Heart left ventricle (tissue), 16 donors: ENCODE results near the gene ANK3. TPM values are rescaled to one million over a fixed set of nuclear protein-coding genes. Genes with fewer than 3 reads are reported as not detected.
A peak's percentile ranks its signal among the peaks of the same experiment; 100 is the strongest.

Experiments used
- ATAC-seq, 4 donors: fragments of 200-7000 bp; cut with Tn5 transposase; one replicate each; pipeline ENCODE4 v1.9.1; 2020 to 2022; ENCODE audit warnings: moderate library complexity in 4 of 4, mild to moderate bottlenecking in 3 of 4, moderate number of reproducible peaks in 1 of 4
- DNase-seq, 5 donors: peaks; one replicate each; pipeline ENCODE4 v3.0.0-alpha.2; 2020
- H3K27ac ChIP-seq, 12 donors: fragments of 200-600 bp; sonication (generic) in 4 of 12; one replicate each; pipeline versions ENCODE4 v1.5.0 to v1.8.0; 2016 to 2022; ENCODE audit warnings: mild to moderate bottlenecking in 2 of 12
- H3K27me3 ChIP-seq, 9 donors: fragments of 200-600 bp; sonication (generic) in 2 of 9; one replicate each; pipeline versions ENCODE4 v1.5.1 to v1.8.0; 2016 to 2022; ENCODE audit warnings: mild to moderate bottlenecking in 3 of 9
- H3K36me3 ChIP-seq, 9 donors: fragments of 200-600 bp; sonication (generic) in 2 of 9; one replicate each; pipeline versions ENCODE4 v1.5.0 to v1.8.0; 2018 to 2022; ENCODE audit warnings: mild to moderate bottlenecking in 2 of 9
- H3K4me1 ChIP-seq, 12 donors: fragments of 200-600 bp; sonication (generic) in 4 of 12; one replicate each; pipeline versions ENCODE4 v1.5.0 to v1.8.0; 2016 to 2022; ENCODE audit warnings: mild to moderate bottlenecking in 3 of 12
- H3K4me3 ChIP-seq, 12 donors: fragments of 200-600 bp; sonication (generic) in 4 of 12; one replicate each; pipeline versions ENCODE4 v1.5.0 to v1.8.0; 2017 to 2022; ENCODE audit warnings: mild to moderate bottlenecking in 9 of 12, moderate library complexity in 4 of 12
- H3K9me3 ChIP-seq, 12 donors: fragments of 200-600 bp; sonication (generic) in 4 of 12; one replicate each; pipeline versions ENCODE4 v1.5.0 to v1.8.0; 2016 to 2022; ENCODE audit warnings: mild to moderate bottlenecking in 1 of 12
- CTCF ChIP-seq, 12 donors: fragments of 200-600 bp; sonication (generic) in 4 of 12; IDR thresholded peaks; one replicate each; pipeline versions ENCODE4 v1.5.0 to v1.8.0; 2018 to 2022; ENCODE audit warnings: antibody characterized with exemption in 12 of 12, mild to moderate bottlenecking in 5 of 12
- POLR2A ChIP-seq, 2 donors: fragments of 450-650 bp; IDR thresholded peaks; one replicate each; pipeline ENCODE4 v1.6.1; 2017; ENCODE audit warnings: antibody characterized with exemption in 2 of 2, mild to moderate bottlenecking in 2 of 2, moderate library complexity in 2 of 2
- WGBS, 4 donors: extraction: QIAGEN DNeasy Blood & Tissue Kit in 2 of 4; methylation state at CpG; one replicate each; pipeline versions ENCODE4 v1.1.5 to v1.1.7; 2013 to 2018; 5-methylcytosine and 5-hydroxymethylcytosine counted together
- intact Hi-C, 10 donors: fragments of 100-400 bp; cut with DNase I; formaldehyde crosslinking; loops; one replicate each; pipeline versions ENCODE4 v1.11.1 to v1.14.2; 2022
- polyA plus RNA-seq, 2 donors: library from polyadenylated mRNA; stranded (reverse); fragments of 200-250 nt; gene quantifications; one replicate each; pipeline ENCODE4 v1.2.3, GENCODE V29; 2013
- total RNA-seq, 9 donors: library from RNA; depleted of rRNA in 2 of 9; stranded (reverse); fragments of >200 nt in 2 of 9; fragmentation: NEBNext Ultra II Directional in 3 of 9; extraction: Animal tissue kit (Norgen Biotek cat#: 25700) in 3 of 9; gene quantifications; one replicate each; pipeline versions ENCODE4 v1.1.0 to v1.2.4, GENCODE V29; 2016 to 2023
- donor health status: ischemic (EF 13 %, LVEDD 7.1; RV severe dilation, severe dysfunction).
- donor health status: healthy with polysubstance abuse.
- donor health status: DM: no; HTN: yes; CAD: no.
- donor health status: DM: no; HTN: no; CAD: no.
- donor health status: ischemic (EF 25% LVEDD 6.9; RV normal size, moderate dysfunction).
- donor health status: ischemic (EF 25% LVEDD 5.7; RV mildly dilated, moderate dysfunction).
- donor health status: healthy.
- donor health status: DM: yes; HTN: yes; CAD: no.
- donor health status: ischemic (EF 35%, LVEDD 5.7; RV mildly dilated, moderate dysfunction).
- donor health status: nonischemic (EF 11% LVEDD 7.7; RV severe dilation, severe dysfunction).
- donor health status: DM: yes; HTN: yes; CAD: no.
- donor health status: PGD.
- donor health status: ischemic (EF 29% LVEDD 5.4; RV normal size, mild dysfunction).
- donor health status: nonischemic (EF 23%, LVEDD 6.1; RV moderate dilation, normal function).

The ANK3 gene
- total and polyA plus RNA-seq, 11 donors: 33.8 to 576 (median 239) TPM

- H3K27me3 ChIP-seq: no peaks in the 10 kb centered on the region
- ATAC-seq (no peak), DNase-seq (no peak)
- TF ChIP-seq POLR2A (IDR thresholded peaks at IDR 0.05) (no peak), CTCF (IDR thresholded peaks at IDR 0.05) (no peak)
- peaks cover 0 to 19% (median 8%) of the 10 kb centered on the region in 12 donors for H3K4me1 ChIP-seq
- peaks cover 0 to 9% (median 0%) of the 10 kb centered on the region in 9 donors for H3K36me3 ChIP-seq
- no peak overlapping the region for H3K4me3 ChIP-seq
- intact Hi-C loops: loop anchor here in 2 of 10 donors (10.0 kb wide), 1 partner anchor 59 kb away; no protein-coding TSS in a partner anchor
- no peaks in the 10 kb centered on the region for H3K9me3 ChIP-seq
- H3K27ac ChIP-seq: no peak overlapping the region
These were observed 263.8 kb downstream of the ANK3 start for GRCh38 chr10:60125895-60126294.

GRCh38 chr10:60124536-60124935 lies 265.1 kb downstream of the ANK3 start:
- peaks cover 0 to 19% (median 7%) of the 10 kb centered on the region in 12 donors for H3K4me1 ChIP-seq
- H3K9me3 ChIP-seq: peaks cover 0 to 6% (median 0%) of the 10 kb centered on the region in 12 donors
- peak overlapping the region in 2 of 12 donors; percentile 64 to 65 for H3K27ac ChIP-seq
- ATAC-seq (no peak), DNase-seq (no peak)
- intact Hi-C loops: loop anchor here in 2 of 10 donors (10.0 kb wide), 1 partner anchor 60 kb away; no protein-coding TSS in a partner anchor
- peaks cover 0 to 9% (median 0%) of the 10 kb centered on the region in 9 donors for H3K36me3 ChIP-seq
- no peaks in the 10 kb centered on the region for H3K27me3 ChIP-seq
- WGBS, 4 donors: 89 to 95% (median 92%) methylated on average over 5 of the region's 5 CpGs
- H3K4me3 ChIP-seq: no peak overlapping the region
- no peak for TF ChIP-seq CTCF (IDR thresholded peaks at IDR 0.05)
- no peak for TF ChIP-seq POLR2A (IDR thresholded peaks at IDR 0.05)

- no peak for TF ChIP-seq POLR2A (IDR thresholded peaks at IDR 0.05)
- TF ChIP-seq CTCF (IDR thresholded peaks at IDR 0.05): no peak
- Histone ChIP-seq H3K36me3 (peaks cover 0 to 9% (median 0%) of the 10 kb centered on the region in 9 donors), H3K4me3 (no peak overlapping the region), H3K4me1 (peaks cover 0 to 19% (median 7%) of the 10 kb centered on the region in 12 donors), H3K27me3 (no peaks in the 10 kb centered on the region), H3K9me3 (peaks cover 0 to 7% (median 0%) of the 10 kb centered on the region in 12 donors), H3K27ac (peak overlapping the region; percentile 30 to 73 (median 62))
- DNase-seq (no peak), ATAC-seq (peak in 3 of 4 donors; percentile 19 to 28 (median 19))
- intact Hi-C loops: loop anchor here in 2 of 10 donors (10.0 kb wide), 1 partner anchor 61 kb away; no protein-coding TSS in a partner anchor
- 16 to 39% (median 31%) methylated on average over 2 of the region's 2 CpGs for WGBS, 4 donors
These were observed 266.0 kb downstream of the ANK3 start for GRCh38 chr10:60123668-60124067.

GRCh38 chr10:60123172-60123571 lies 266.5 kb downstream of the ANK3 start:
- TF ChIP-seq CTCF (IDR thresholded peaks at IDR 0.05) (no peak), POLR2A (IDR thresholded peaks at IDR 0.05) (no peak)
- Histone ChIP-seq H3K27me3 (no peaks in the 10 kb centered on the region), H3K4me3 (no peak overlapping the region), H3K9me3 (peaks cover 0 to 7% (median 0%) of the 10 kb centered on the region in 12 donors), H3K27ac (peak overlapping the region; percentile 30 to 73 (median 63)), H3K36me3 (peaks cover 0 to 9% (median 0%) of the 10 kb centered on the region in 9 donors), H3K4me1 (peaks cover 0 to 19% (median 7%) of the 10 kb centered on the region in 12 donors)
- WGBS, 4 donors: 28 to 49% (median 36%) methylated on average over 3 of the region's 3 CpGs
- DNase-seq: no peak
- ATAC-seq: peak; percentile 88 to 96 (median 92)
- intact Hi-C loops: loop anchor here in 2 of 10 donors (10.0 kb wide), 1 partner anchor 62 kb away; no protein-coding TSS in a partner anchor
